H1 (cell line): Measurements from ENCODE around the gene NR1I3. TPM values are rescaled to one million over a fixed set of nuclear protein-coding genes. Genes with fewer than 3 reads are reported as not detected.
"Not testable (repeated sequence)": the region's sequence is repeated elsewhere in the genome, so short reads cannot be mapped to it uniquely, and the experiment has no call there.

Source experiments
- CTCF ChIA-PET: fragments of 300-600 bp; sonication (Branson Sonifier 250); formaldehyde crosslinking; loops from one replicate; lab custom pipeline; 2021; ENCODE audit not compliant: partially characterized antibody; lab: Charles Lee
- POLR2A ChIA-PET: fragments of 300-600 bp; sonication (Branson Sonifier 250); formaldehyde crosslinking; loops from one replicate; lab custom pipeline; 2021; ENCODE audit warnings: inconsistent platforms; ENCODE audit not compliant: partially characterized antibody; lab: Charles Lee
- DNase-seq, 2 experiments: peaks; one replicate each; pipeline versions ENCODE4 v3.0.0 to v3.0.0-alpha.2; 2010 to 2022; ENCODE audit warnings: low spot score in 2 of 2, low read depth in 1 of 2, mixed read lengths in 1 of 2
- FAIRE-seq: peaks from 2 replicates; lab custom pipeline; 2011; peaks lifted over from hg19 to GRCh38; lab: Jason Lieb, UNC
- H2AFZ ChIP-seq: 2 replicates; pipeline ENCODE4 v1.8.1; 2012; ENCODE audit warnings: low read length, inconsistent platforms
- H2AK5ac ChIP-seq: 2 replicates; pipeline ENCODE4 v1.6.1; 2013; ENCODE audit warnings: low read depth, low read length
- H2BK120ac ChIP-seq: replicated peaks from 2 replicates; pipeline ENCODE3; 2013; ENCODE audit warnings: low read depth, low read length, inconsistent platforms
- H2BK12ac ChIP-seq: 2 replicates; pipeline ENCODE4 v1.6.1; 2013; ENCODE audit warnings: low read depth, low read length
- H2BK15ac ChIP-seq: 2 replicates; pipeline ENCODE4 v1.6.1; 2013; ENCODE audit warnings: low read length
- H2BK20ac ChIP-seq: 2 replicates; pipeline ENCODE4 v1.6.1; 2013; ENCODE audit warnings: low read length
- H2BK5ac ChIP-seq: 2 replicates; pipeline ENCODE4 v1.6.1; 2013; ENCODE audit warnings: low read depth, low read length
- H3K14ac ChIP-seq: 2 replicates; pipeline ENCODE4 v1.6.1; 2013; ENCODE audit warnings: inconsistent platforms; ENCODE audit not compliant: insufficient read length
- H3K18ac ChIP-seq: 2 replicates; pipeline ENCODE4 v1.6.1; 2013; ENCODE audit warnings: low read length; ENCODE audit errors: extremely low read depth
- H3K23ac ChIP-seq: 2 replicates; pipeline ENCODE4 v1.6.1; 2013; ENCODE audit warnings: inconsistent platforms; ENCODE audit not compliant: insufficient read length
- H3K23me2 ChIP-seq: 2 replicates; pipeline ENCODE4 v1.6.1; 2013; ENCODE audit warnings: low read depth, low read length
- H3K27ac ChIP-seq: 2 replicates; pipeline ENCODE4 v1.6.1; 2011; ENCODE audit warnings: low read depth, low read length, inconsistent platforms
- H3K27me3 ChIP-seq, 4 experiments: replicated peaks in 1 of 4; 1 replicate in 1 of 4; 2 replicates in 3 of 4; pipeline versions ENCODE4 v1.6.1 to v1.8.1; 2011 to 2013; ENCODE audit warnings: low read length in 3 of 4, mild to moderate bottlenecking in 3 of 4, inconsistent platforms in 2 of 4, mixed read lengths in 2 of 4, moderate library complexity in 1 of 4; ENCODE audit not compliant: control insufficient read depth in 3 of 4, insufficient read depth in 3 of 4; ENCODE audit errors: extremely low read depth in 1 of 4
- H3K36me3 ChIP-seq, 4 experiments: 2 replicates each; pipeline versions ENCODE4 v1.6.1 to v1.8.1; 2011 to 2013; ENCODE audit warnings: mild to moderate bottlenecking in 4 of 4, low read length in 3 of 4, moderate library complexity in 2 of 4, control low read depth in 1 of 4, inconsistent platforms in 1 of 4; ENCODE audit not compliant: insufficient read depth in 4 of 4, control insufficient read depth in 2 of 4
- H3K4ac ChIP-seq: replicated peaks from 2 replicates; pipeline ENCODE3; 2013; ENCODE audit warnings: low read length, low read depth, mixed read lengths, inconsistent platforms; ENCODE audit not compliant: insufficient read length
- H3K4me1 ChIP-seq, 4 experiments: replicated peaks in 1 of 4; 1 replicate in 1 of 4; 2 replicates in 3 of 4; pipeline versions ENCODE4 v1.6.1 to v1.8.1; 2011 to 2013; ENCODE audit warnings: low read length in 3 of 4, inconsistent platforms in 2 of 4, mixed read lengths in 1 of 4; ENCODE audit not compliant: insufficient read depth in 4 of 4, control insufficient read depth in 3 of 4
- H3K4me2 ChIP-seq, 2 experiments: 2 replicates each; pipeline versions ENCODE4 v1.6.1 to v1.8.1; 2011 to 2013; ENCODE audit warnings: low read depth in 2 of 2, low read length in 2 of 2, control low read depth in 1 of 2, inconsistent platforms in 1 of 2, mild to moderate bottlenecking in 1 of 2; ENCODE audit not compliant: insufficient read depth in 1 of 2
- H3K4me3 ChIP-seq, 4 experiments: fragments of 200-600, 300-600 bp in 1 of 4; sonication (generic), shearing (Covaris generic), sonication (Bioruptor Twin) in 1 of 4; 2 replicates each; pipeline versions ENCODE4 v1.5.1 to v1.8.1; 2011 to 2016; ENCODE audit warnings: low read length in 4 of 4, low read depth in 3 of 4, control low read depth in 2 of 4, inconsistent platforms in 2 of 4, mild to moderate bottlenecking in 2 of 4, mixed read lengths in 1 of 4, moderate library complexity in 1 of 4; ENCODE audit not compliant: insufficient read depth in 2 of 4; ENCODE audit errors: extremely low read depth in 1 of 4
- H3K56ac ChIP-seq: replicated peaks from 2 replicates; pipeline ENCODE3; 2013; ENCODE audit warnings: low read depth, mild to moderate bottlenecking, mixed read lengths, low read length, inconsistent platforms; ENCODE audit not compliant: insufficient read length
- H3K79me1 ChIP-seq: 2 replicates; pipeline ENCODE4 v1.6.1; 2013; ENCODE audit warnings: low read depth, low read length, control low read depth
- H3K79me2 ChIP-seq, 2 experiments: 2 replicates each; pipeline versions ENCODE4 v1.6.1 to v1.8.1; 2012 to 2013; ENCODE audit warnings: low read length in 2 of 2, mild to moderate bottlenecking in 2 of 2, inconsistent platforms in 1 of 2; ENCODE audit not compliant: insufficient read depth in 2 of 2, control insufficient read depth in 1 of 2
- H3K9ac ChIP-seq, 4 experiments: replicated peaks in 1 of 4; 1 replicate in 1 of 4; 2 replicates in 3 of 4; pipeline versions ENCODE4 v1.6.1 to v1.8.1; 2011 to 2013; ENCODE audit warnings: low read depth in 3 of 4, low read length in 3 of 4, control low read depth in 2 of 4, mild to moderate bottlenecking in 2 of 4, moderate library complexity in 2 of 4, inconsistent platforms in 1 of 4; ENCODE audit errors: extremely low read depth in 1 of 4
- H3K9me3 ChIP-seq, 2 experiments: 2 replicates each; pipeline versions ENCODE4 v1.6.1 to v1.8.1; 2012 to 2013; ENCODE audit warnings: mild to moderate bottlenecking in 2 of 2, moderate library complexity in 2 of 2, control low read depth in 1 of 2, inconsistent platforms in 1 of 2, low read depth in 1 of 2, low read length in 1 of 2, mixed read lengths in 1 of 2; ENCODE audit not compliant: insufficient read depth in 2 of 2
- H4K20me1 ChIP-seq, 2 experiments: replicated peaks in 1 of 2; 2 replicates each; pipeline versions ENCODE3 to v1.8.1; 2011 to 2013; ENCODE audit warnings: inconsistent platforms in 2 of 2, low read length in 2 of 2, mild to moderate bottlenecking in 1 of 2; ENCODE audit not compliant: insufficient read depth in 2 of 2, control insufficient read depth in 1 of 2
- H4K5ac ChIP-seq: 2 replicates; pipeline ENCODE4 v1.6.1; 2013; ENCODE audit warnings: low read length, low read depth, mixed read lengths, inconsistent platforms; ENCODE audit not compliant: insufficient read length
- H4K8ac ChIP-seq: 2 replicates; pipeline ENCODE4 v1.8.0; 2013; ENCODE audit warnings: mild to moderate bottlenecking, moderate library complexity, low read length, inconsistent platforms; ENCODE audit not compliant: insufficient read depth; ENCODE audit errors: extremely low read depth
- H4K91ac ChIP-seq: replicated peaks from 2 replicates; pipeline ENCODE3; 2013; ENCODE audit warnings: low read length, mixed read lengths, inconsistent platforms; ENCODE audit not compliant: insufficient read length
- WGBS, 2 experiments: shearing (Covaris generic) in 1 of 2; methylation state at CpG; one replicate each; pipeline versions ENCODE4 v1.1.6 to v1.1.7; 2013 to 2015; ENCODE audit warnings: low lambda C conversion rate in 2 of 2, mixed read lengths in 2 of 2, inconsistent platforms in 1 of 2, low coverage in 1 of 2, missing lambda C conversion rate in 1 of 2; ENCODE audit not compliant: insufficient replicate concordance in 2 of 2, insufficient coverage in 1 of 2, insufficient read length in 1 of 2; ENCODE audit errors: extremely low coverage in 1 of 2, missing lambda C conversion rate in 1 of 2; 5-methylcytosine and 5-hydroxymethylcytosine counted together
- polyA plus RNA-seq, 7 experiments: library from polyadenylated mRNA; depleted of rRNA in 3 of 7; stranded (reverse) in 5 of 7; unstranded in 2 of 7; fragments of >200 nt in 5 of 7; fragments of 200-250 nt in 2 of 7; gene quantifications; 1 replicate in 5 of 7; 2 replicates in 1 of 7; 4 replicates in 1 of 7; pipeline versions ENCODE4 v1.2.1 to v1.2.3, GENCODE V29; 2011 to 2013; ENCODE audit warnings: missing spikeins in 2 of 7, mixed read lengths in 2 of 7
- total RNA-seq: library from RNA; stranded (reverse); fragmentation: NEBNext Ultra II Directional; extraction: Animal tissue kit (Norgen Biotek cat#: 25700); gene quantifications from 2 replicates; pipeline ENCODE4 v1.2.1, GENCODE V29; 2021

NR1I3 gene
- total and polyA plus RNA-seq, 2 of the 8 experiments (the other 6 are each of a cell fraction or from before 2014, with no cell fraction given), result not detected

DNA sequence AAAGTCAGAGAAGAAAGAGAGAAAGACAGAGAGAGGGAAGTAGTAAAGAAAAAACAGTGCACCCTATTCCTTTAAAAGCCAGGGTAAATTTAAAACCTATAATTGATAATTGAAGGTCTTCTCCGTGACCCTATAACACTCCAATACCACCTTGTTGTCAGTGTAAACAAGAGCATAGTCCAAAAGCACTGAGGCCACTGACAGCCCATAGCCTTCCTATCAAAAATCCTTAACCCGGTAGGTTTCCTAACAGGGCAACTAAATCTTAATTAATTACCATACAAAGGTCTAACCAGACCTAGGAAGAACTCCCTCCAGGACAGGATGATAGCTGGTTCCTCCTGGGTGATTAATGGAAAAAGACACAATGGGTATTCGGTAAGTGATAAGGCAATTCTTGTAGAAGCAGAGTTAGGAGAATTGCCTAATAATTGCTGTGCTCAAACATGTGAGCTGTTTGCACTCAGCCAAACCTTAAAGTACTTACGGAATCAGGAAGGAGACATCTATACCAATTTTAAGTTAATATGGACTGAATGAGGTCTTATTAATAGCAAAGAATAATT, 18.0 kb upstream of the NR1I3 start:
- H3K79me2 ChIP-seq, H2BK12ac ChIP-seq, H2BK20ac ChIP-seq, H3K9ac ChIP-seq, H2BK120ac ChIP-seq, H3K27ac ChIP-seq, H3K4ac ChIP-seq, H3K23ac ChIP-seq, H3K4me3 ChIP-seq, H4K5ac ChIP-seq, H3K4me2 ChIP-seq, POLR2A ChIA-PET, H3K23me2 ChIP-seq, H2AFZ ChIP-seq, H3K36me3 ChIP-seq, H3K79me1 ChIP-seq, H4K91ac ChIP-seq, DNase-seq, H2AK5ac ChIP-seq, H3K18ac ChIP-seq, H2BK15ac ChIP-seq, H4K20me1 ChIP-seq, H3K56ac ChIP-seq, H3K4me1 ChIP-seq, FAIRE-seq, H3K14ac ChIP-seq, H2BK5ac ChIP-seq, H4K8ac ChIP-seq: not testable (repeated sequence)
- H3K27me3 ChIP-seq, result peaks cover 7 to 25% (median 22%) of the 10 kb centered on the region in 4 experiments
- H3K9me3 ChIP-seq, result peaks cover 11 to 12% of the 10 kb centered on the region in 2 experiments
- CTCF ChIA-PET, result interaction anchor here (5.0 kb wide), 1 partner anchor 36 kb away, joined by 28 read pairs; no protein-coding TSS in a partner anchor
- 86% methylated on average over 4 of the region's 4 CpGs; no CpG with 5 or more reads in 1 of the 2 experiments for WGBS, 2 experiments

DNA sequence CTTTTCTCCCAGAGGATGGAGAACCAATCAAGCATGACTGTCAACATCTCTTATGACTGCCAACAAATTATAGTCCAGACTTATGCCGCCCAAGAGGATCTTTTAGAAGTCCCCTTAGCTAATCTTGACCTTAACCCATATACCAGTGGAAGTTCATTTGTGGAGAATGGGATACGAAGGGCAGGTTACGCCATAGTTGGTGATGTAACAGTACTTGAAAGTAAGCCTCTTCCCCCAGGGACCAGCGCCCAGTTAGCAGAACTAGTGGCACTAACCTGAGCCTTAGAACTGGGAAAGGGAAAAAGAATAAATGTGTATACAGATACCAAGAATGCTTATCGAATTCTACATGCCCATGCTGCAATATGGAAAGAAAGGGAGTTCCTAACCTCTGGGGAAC, 17.3 kb upstream of the NR1I3 start:
- H3K79me1 ChIP-seq, H3K23ac ChIP-seq, H4K8ac ChIP-seq, H3K4me2 ChIP-seq, POLR2A ChIA-PET, H3K4me1 ChIP-seq, H2BK5ac ChIP-seq, H2BK20ac ChIP-seq, H3K27ac ChIP-seq, H4K91ac ChIP-seq, FAIRE-seq, DNase-seq, H4K20me1 ChIP-seq, H3K36me3 ChIP-seq, H3K4ac ChIP-seq, H3K23me2 ChIP-seq, H2BK12ac ChIP-seq, H2BK120ac ChIP-seq, H2BK15ac ChIP-seq, H2AK5ac ChIP-seq, H3K79me2 ChIP-seq, H4K5ac ChIP-seq, H3K4me3 ChIP-seq, H3K9ac ChIP-seq, H3K14ac ChIP-seq, H3K56ac ChIP-seq, H3K18ac ChIP-seq, H2AFZ ChIP-seq: not testable (repeated sequence)
- WGBS, 2 experiments, result 83% methylated on average over 5 of the region's 5 CpGs; no CpG with 5 or more reads in 1 of the 2 experiments
- CTCF ChIA-PET, result interaction anchor here (3.2 kb wide), 1 partner anchor 35 kb away, joined by 10 read pairs; no protein-coding TSS in a partner anchor
- Histone ChIP-seq H3K9me3 (peaks cover 11 to 12% of the 10 kb centered on the region in 2 experiments), H3K27me3 (peaks cover 7 to 20% (median 18%) of the 10 kb centered on the region in 4 experiments)
